ENCODE results near the gene RBMS3.

The RBMS3 gene

DNA sequence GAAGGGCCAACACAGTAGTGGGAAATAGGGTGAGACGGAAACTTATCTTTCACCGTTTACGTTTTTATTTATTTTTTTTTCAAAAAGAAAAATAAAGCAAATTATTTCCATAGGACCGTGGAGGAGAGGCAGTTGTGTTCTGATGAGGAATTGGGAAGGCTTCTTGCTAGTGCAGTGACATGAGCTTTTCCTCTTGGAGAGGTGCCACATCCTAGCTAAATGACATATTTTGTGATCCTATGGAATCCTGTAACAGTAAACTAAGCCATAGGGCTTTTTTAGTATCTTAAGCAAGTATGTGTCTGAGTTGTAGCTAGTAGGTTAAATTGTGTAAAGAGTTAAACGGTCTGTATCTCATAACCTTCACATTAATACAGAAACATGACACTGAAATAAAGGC is 609.9 kb downstream of the RBMS3 start:
- TF ChIP-seq, protein P1, sequence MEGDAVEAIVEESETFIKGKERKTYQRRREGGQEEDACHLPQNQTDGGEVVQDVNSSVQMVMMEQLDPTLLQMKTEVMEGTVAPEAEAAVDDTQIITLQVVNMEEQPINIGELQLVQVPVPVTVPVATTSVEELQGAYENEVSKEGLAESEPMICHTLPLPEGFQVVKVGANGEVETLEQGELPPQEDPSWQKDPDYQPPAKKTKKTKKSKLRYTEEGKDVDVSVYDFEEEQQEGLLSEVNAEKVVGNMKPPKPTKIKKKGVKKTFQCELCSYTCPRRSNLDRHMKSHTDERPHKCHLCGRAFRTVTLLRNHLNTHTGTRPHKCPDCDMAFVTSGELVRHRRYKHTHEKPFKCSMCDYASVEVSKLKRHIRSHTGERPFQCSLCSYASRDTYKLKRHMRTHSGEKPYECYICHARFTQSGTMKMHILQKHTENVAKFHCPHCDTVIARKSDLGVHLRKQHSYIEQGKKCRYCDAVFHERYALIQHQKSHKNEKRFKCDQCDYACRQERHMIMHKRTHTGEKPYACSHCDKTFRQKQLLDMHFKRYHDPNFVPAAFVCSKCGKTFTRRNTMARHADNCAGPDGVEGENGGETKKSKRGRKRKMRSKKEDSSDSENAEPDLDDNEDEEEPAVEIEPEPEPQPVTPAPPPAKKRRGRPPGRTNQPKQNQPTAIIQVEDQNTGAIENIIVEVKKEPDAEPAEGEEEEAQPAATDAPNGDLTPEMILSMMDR (IDR thresholded peaks at IDR 0.05; ENCODE audit: insufficient read depth, low read length, poor library complexity, severe bottlenecking): no peak
- no peaks in the 10 kb centered on the region for H3K36me3 ChIP-seq (ENCODE audit: control insufficient read depth, insufficient read depth, low read length)
- no peak for DNase-seq (ENCODE audit: extremely low read depth, insufficient read length)
- no peaks in the 10 kb centered on the region for H3K27me3 ChIP-seq (replicated peaks; ENCODE audit: control insufficient read depth, insufficient read depth, low read length)
- no peak overlapping the region for H3K4me3 ChIP-seq (replicated peaks; ENCODE audit: low read depth, low read length)

DNA sequence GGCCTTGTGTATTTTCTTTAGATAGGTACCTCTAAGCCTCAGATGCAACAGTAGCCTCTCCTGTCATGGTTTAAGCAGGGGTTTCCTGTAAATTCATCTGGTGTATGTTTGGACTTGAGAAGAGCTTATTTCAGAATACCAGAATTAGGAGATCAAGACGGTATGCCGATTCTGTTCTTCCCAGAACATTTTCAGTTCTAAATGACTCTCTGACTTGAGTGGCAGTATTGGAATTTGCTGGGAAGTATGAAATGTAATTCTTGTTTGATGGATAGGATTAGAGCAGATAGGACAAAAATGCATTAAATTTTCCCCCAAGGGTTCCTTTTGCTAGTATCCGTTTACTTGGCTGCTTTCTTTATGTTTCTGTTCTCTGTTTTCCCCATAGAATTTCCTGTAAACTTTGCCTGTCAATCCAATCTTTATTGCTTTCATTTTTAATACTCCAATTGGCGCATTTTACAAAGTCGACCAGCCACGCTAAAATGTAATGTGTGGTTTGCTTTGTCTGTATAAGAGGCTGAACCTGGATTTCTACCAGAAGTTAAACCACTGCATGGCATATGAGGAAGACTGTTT is 612.2 kb downstream of the RBMS3 start:
- TF ChIP-seq, protein P1 (IDR thresholded peaks at IDR 0.05; ENCODE audit: insufficient read depth, low read length, poor library complexity, severe bottlenecking): no peak

DNA sequence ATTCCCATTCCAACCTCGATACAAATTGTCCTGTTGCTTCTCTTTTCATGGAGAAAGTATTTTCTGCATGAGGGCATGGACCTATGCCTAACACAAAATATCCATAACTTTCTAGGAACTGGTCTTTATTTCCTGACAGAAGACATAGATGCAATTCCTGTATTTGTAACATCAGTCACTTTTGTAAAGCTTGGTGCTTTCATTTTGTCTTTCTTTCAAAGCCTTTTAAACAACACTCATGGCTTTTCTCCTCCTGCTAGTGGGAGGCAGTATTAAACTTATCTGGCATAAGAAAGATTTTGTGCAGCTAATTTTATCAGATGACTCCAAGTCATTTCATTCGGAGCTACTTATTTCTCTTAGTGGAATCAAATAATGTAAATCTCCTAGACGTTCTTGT is 616.0 kb downstream of the RBMS3 start:
- TF ChIP-seq, protein P1 (IDR thresholded peaks at IDR 0.05; ENCODE audit: insufficient read depth, low read length, poor library complexity, severe bottlenecking): no peak
- DNase-seq (ENCODE audit: extremely low read depth, insufficient read length): no peak
- H3K4me3 ChIP-seq (replicated peaks; ENCODE audit: low read depth, low read length): no peak overlapping the region
- no peaks in the 10 kb centered on the region for H3K27me3 ChIP-seq (replicated peaks; ENCODE audit: control insufficient read depth, insufficient read depth, low read length)
- no peaks in the 10 kb centered on the region for H3K36me3 ChIP-seq (ENCODE audit: control insufficient read depth, insufficient read depth, low read length)

More for the DNA sequence above, 612.2 kb downstream of the RBMS3 start:
- H3K36me3 ChIP-seq (ENCODE audit: control insufficient read depth, insufficient read depth, low read length): no peaks in the 10 kb centered on the region
- DNase-seq (ENCODE audit: extremely low read depth, insufficient read length): no peak
- no peak overlapping the region for H3K4me3 ChIP-seq (replicated peaks; ENCODE audit: low read depth, low read length)
- H3K27me3 ChIP-seq (replicated peaks; ENCODE audit: control insufficient read depth, insufficient read depth, low read length): no peaks in the 10 kb centered on the region

DNA sequence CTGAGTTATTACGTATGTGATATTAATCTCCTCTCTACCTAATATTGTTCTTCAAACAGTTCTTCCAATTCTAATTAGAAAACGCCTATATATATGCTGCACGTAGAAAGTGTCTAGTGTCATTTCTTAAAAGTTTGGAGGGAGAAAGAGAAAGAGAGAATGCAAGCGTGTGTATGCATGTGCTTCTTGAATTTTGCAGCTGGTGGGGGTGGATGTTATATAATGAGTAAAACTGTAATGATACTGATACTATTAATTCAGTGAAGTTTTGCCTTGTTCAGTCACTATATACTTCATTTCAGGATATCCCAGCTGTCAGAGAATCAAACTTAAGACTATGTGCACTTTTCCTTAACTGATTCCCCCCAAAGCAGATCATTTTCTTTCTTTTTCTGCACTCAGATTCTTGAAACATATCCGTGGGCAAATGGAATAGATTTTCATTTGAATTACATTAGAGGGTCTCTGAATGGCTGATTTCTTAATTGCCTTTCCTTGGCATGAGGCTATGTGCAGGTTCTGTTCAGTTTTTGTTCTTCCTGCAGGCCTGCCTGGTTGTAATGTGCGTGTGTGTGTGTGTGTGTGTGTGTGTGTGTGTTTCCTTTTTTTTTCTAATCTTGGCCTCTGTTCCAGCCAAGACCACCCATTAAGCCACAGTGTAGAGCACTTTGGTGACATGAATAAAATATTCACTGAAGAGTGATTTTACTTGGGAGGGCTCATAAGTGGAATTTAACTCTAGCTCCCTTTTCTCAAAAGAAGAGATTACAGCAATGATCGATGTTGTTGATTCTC is 617.5 kb downstream of the RBMS3 start:
- no peak for DNase-seq (ENCODE audit: extremely low read depth, insufficient read length)
- H3K27me3 ChIP-seq (replicated peaks; ENCODE audit: control insufficient read depth, insufficient read depth, low read length): no peaks in the 10 kb centered on the region
- H3K36me3 ChIP-seq (ENCODE audit: control insufficient read depth, insufficient read depth, low read length): no peaks in the 10 kb centered on the region
- no peak overlapping the region for H3K4me3 ChIP-seq (replicated peaks; ENCODE audit: low read depth, low read length)
- TF ChIP-seq, protein P1 (IDR thresholded peaks at IDR 0.05; ENCODE audit: insufficient read depth, low read length, poor library complexity, severe bottlenecking): no peak

DNA sequence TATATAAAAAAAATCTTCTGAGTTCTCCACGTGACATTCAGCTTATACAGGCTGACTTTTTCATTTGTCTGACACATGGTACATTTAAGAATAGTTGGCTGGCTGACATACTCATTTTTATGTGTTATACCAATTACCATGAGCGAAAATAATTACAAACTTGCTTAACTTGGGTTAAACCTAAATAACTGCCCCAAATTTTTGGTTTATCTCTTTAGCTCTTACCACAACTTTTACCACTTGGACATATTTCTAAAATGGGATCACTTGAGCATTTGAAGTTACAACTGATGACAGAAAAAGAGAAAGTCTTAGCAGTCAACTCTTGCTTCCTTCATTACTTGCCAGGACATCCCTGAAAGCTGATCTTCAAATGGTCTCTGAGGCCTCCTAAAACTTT is 618.1 kb downstream of the RBMS3 start:
- no peak for DNase-seq (ENCODE audit: extremely low read depth, insufficient read length)
- Histone ChIP-seq H3K4me3 (replicated peaks; ENCODE audit: low read depth, low read length) (no peak overlapping the region), H3K36me3 (ENCODE audit: control insufficient read depth, insufficient read depth, low read length) (no peaks in the 10 kb centered on the region), H3K27me3 (replicated peaks; ENCODE audit: control insufficient read depth, insufficient read depth, low read length) (no peaks in the 10 kb centered on the region)
- TF ChIP-seq, protein P1 (IDR thresholded peaks at IDR 0.05; ENCODE audit: insufficient read depth, low read length, poor library complexity, severe bottlenecking): no peak
